ENCODE measurements around the gene LIMS4. TPM values are rescaled to one million over a fixed set of nuclear protein-coding genes. Genes with fewer than 3 reads are reported as not detected.
"Not testable (repeated sequence)": the region's sequence is repeated elsewhere in the genome, so short reads cannot be mapped to it uniquely, and the experiment has no call there.

Gene LIMS4
- total RNA-seq, 1 donor from 2014 or later, result 22.6 TPM

DNA sequence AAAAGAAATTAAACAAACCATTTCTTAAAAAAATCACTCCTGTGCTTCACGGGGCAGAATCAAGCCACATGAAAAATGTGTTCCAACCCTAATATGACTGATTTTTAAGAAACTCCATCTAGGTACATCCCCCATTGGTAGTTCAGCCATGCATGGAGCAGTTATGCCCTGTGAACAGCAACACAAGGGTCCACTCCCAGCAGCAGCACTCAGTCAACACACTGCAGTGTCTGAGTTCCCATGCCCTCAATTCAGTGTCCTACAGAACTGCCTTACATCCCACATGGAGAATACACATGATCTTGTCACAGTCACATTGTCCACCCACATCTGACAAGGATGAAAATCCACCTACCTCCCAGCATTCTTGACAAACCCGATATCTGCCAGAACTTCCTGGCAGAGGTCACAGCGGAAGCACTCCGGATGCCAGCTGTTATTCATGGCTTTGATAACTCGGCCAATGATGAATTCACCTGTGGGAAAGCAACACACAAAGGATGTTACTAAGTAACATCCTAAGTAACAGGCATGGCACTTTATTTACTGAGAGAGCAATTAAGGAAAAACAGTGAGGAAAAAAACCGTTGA, 17.4 kb downstream of the LIMS4 start:
- DNase-seq (ENCODE audit: low read depth), result not testable (repeated sequence)

DNA sequence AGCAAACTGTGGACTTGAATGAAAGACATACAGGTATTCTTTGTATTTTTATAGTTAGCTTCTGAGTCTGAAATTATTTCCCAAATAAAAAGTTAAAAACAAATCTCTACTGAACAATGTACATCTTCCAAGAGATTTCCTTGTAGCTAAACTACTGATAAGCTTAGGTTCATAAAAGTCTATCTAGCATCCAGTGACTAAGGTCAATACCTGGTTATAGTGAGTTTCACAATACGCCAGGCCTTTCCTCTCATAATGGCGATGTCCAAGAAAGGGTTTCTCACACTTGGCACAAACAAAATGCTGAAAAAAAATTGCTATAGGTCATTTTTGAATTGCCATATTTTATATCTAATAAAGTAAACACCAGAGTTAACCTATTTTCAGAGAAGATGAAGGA, 21.7 kb downstream of the LIMS4 start:
- not testable (repeated sequence) for DNase-seq (ENCODE audit: low read depth)

DNA sequence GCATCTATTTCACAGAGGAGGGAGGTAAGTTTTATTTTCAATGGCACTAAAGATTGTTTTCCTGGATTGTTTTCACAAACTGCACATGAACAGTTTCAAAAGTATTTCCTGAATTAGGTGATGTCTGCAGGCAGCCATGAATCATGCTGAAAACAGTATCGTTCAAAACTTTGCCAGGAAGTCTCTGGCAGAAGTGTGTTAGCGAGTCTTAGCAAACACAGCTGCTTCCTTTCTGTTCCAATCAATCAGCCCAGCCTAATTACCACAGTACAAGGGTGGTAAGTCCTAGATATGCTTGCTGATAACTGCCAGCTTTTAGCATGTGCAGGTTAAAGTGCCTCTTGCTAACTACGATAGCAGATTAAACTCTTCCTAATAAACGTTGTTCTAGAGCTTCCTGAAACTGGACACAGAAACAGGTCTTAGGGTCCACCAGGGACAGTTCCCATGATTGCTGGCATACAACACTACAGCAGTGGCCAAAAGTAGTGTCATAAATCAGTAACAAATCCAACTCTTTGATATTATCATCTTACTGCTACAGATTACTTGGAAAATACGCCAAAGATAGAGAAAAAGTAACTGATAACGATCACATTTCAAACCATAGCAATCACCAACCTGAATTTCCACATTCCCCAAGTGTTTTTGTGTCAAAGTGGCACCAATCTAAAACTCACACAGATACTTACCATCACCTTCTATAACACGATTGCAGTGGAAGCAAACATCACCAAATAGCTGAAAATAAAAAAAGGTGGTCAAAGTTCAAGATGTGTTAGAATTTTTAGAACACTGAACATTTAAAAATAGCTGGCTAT, 23.3 kb downstream of the LIMS4 start:
- not testable (repeated sequence) for DNase-seq (ENCODE audit: low read depth)

DNA sequence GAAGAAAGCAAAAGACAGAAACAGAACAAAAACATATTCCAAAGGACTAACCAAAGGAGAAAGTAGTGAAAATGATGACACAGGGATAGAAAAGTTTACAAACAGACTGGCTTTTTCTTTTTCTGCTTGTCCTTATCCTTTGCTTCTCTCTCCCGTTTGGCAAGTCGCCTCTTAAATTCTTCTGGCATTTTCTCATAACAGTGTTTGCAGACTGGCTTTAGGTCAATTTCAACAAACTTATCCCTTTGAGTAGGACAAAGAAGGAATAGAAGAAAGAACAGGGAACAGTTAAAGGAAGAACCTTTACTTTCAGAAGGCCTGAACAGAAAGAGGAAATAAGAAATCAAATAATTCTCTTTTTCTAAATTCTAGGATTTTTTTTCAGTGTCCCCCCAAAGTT, 26.0 kb downstream of the LIMS4 start:
- not testable (repeated sequence) for DNase-seq (ENCODE audit: low read depth)

DNA sequence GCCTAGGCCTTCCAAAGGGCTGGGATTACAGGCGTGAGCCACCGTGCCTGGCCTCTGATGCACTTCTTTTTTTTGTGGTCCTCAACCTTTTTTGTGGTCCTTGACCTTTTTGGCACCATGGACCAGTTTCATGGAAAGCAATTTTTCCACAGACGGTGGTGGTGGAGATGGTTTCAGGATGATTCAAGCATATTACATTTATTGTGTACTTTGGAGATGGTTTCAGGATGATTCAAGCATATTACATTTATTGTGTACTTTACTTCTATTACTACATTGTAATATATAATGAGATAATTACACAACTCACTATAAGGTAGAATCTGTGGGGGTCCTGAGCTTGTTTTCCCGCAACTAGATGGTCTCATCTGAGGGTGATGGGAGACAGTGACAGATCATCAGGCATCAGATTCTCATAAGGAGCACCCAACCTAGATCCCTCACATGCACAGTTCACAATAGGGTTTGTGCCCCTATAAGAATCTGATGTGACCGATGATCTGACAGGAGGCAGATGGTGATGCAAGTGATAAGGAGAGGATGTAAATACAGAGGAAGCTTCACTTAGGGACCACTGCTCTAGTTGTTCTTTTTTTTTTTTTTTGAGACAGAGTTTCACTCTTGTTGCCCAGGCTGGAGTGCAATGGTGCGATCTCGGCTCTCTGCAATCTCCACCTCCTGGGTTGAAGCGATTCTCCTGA, 29.2 kb downstream of the LIMS4 start:
- not testable (repeated sequence) for DNase-seq (ENCODE audit: low read depth)

DNA sequence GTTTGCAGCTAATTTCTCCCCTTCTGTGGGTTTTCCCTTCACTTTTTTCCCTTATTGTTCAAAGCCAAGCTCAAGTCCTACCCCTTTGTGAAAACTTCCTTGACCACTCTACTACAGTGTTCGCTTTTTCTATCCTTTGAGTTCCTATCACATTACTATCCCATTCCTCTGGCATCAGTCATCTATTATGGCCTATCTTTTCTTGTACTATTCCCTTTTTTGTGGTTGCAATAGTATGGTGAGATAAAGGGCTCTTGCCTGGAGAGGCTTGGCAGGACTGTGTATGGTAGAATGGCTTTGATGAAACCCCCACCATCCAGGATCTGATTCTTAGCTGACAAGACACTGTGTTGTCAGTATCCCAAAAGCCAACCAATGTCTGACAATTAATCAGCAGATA, 30.7 kb downstream of the LIMS4 start:
- DNase-seq (ENCODE audit: low read depth), result not testable (repeated sequence)

DNA sequence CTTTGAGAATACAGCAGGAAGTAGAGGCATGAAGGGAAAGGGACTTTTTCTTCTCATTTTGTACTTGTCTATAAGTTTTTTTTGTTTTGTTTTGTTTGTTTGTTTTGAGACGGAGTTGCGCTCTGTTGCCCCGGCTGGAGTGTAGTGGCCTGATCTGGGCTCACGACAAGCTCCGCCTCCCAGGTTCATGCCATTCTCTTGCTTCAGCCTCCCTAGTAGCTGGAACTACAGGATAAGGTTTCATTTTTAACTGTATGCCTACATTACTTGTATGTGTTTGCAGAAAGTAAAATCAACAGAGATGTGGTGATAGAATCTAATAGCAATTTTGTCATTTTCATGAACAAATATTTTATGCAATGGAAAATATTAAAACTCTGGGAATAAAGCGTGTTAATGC, 38.1 kb downstream of the LIMS4 start:
- DNase-seq (ENCODE audit: low read depth), result not testable (repeated sequence)

DNA sequence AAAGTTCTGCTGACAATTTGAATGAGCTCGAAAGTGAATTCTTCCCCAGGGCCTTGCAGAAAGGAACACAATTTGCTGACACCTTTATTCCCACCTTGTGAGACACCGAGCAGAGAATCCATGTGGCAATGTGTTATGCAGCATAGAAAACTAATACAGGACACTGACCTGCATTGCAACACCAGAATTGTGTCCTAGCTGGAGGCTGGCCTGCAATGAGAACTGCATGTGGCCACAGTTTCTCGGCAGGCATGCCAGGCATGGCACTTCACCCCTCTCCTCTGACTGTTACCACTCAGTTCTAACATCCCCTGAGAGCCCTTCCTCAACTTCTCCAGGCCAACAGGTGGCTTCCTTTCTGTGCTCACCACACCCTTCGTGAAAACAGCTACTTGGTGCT, 46.9 kb downstream of the LIMS4 start:
- not testable (repeated sequence) for DNase-seq (ENCODE audit: low read depth)

DNA sequence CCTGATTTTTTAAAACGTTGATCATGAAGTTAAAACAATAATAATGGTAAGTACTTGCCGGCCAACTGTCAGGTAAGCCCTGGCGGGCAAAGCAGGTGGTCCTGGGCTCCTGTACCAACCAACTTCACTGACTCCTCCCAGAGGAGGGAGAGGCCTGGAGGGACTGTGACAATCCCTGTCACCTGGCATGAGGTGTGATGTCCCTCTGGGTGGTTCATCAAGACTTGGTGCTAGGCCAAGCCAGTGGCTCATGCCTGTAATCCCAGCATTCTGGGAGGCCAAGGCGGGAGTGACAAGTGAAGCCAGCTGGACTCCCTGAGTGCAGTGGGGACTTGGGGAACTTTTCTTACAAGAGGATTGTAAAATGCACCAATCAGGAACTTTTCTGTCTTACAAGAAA, 48.2 kb downstream of the LIMS4 start:
- not testable (repeated sequence) for DNase-seq (ENCODE audit: low read depth)

DNA sequence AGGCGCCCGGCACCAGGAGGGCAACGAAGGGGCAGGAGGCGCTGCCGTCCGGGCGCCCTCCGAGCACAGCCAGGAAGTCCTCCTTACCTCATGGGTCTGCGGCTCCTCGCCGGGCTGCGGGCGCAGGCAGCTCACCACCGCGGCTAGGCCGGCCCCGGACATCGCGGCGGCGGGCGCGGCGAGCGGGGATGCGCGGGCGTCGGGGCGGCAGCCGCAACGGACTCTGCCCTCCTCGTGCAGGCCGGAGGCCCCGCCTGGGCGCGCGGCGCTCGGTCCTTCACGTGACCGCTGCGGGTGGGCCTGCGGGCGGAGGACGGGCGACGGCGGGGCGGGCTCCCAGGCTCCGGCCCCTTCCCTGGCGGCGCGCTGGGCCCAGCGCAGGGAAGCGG, 49.0 kb downstream of the LIMS4 start:
- DNase-seq (ENCODE audit: low read depth), result not testable (repeated sequence)

DNA sequence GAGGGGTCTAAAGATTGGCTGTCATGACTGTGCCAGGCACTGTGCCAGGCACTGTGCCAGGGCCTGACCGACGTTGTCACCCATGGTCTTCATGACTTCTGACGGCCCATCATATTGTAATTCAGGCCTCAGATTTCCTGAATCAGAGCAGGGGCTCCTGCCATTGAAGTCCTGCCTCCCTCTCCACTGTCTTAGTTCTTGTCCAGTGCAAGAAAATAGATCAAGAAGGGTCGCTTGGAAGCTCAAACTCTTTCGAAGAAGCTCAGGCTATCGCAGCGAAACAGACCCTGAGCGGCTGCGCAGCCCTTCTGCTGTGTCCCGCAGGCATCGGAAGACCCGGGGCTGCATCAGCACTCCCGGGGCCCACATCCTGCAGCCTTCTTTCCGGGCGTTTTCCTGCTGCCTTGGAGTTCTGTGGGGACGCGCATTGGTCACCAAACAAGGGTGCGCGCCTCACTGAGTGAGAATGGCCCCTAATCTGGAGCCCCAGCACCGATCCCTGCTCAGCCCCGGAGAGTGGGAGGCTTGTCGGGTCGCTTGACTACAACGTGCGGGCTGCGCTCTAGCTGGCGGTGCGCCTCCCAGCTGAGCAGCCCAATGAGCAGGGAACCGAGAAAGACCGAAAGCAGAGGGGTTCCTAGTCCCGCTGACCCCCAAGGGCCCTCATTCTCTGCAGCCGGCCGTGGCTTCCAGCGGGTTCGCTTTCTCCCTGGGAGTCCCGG, 49.6 kb downstream of the LIMS4 start:
- DNase-seq (ENCODE audit: low read depth), result not testable (repeated sequence)

DNA sequence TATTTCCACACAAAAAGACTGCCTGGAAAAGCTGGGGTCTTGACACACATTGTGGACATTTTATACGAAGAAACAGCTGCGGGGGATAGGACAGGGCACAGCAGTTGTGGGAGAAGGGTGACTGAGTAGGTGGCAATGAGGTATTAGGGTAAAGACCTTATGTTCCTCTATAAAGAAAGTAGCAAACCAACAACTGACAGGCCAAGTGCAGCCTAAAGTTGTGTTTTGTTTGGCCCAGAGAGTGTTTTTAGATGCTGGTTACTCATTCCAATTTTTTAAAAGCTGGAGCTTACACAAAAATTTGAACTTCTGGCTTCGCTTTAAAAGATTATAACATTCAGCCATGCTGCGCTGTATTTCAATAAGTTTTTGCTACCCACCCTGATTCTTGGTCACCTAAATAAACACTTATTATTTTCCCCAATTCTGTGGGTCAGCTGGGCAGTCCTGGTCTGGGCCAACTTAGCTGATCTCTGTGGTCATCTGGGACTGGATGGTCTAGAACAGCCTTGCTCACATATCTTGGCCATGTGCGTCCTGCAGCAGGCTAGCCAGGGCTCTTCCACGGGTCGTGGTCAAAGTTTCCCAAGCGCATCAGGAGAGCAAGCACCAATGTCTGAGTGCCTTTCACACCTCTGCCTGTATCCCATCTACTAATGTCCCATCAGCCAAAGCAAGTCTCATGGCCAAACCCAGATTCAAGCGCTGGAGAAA, 51.8 kb downstream of the LIMS4 start:
- DNase-seq (ENCODE audit: low read depth), result not testable (repeated sequence)

DNA sequence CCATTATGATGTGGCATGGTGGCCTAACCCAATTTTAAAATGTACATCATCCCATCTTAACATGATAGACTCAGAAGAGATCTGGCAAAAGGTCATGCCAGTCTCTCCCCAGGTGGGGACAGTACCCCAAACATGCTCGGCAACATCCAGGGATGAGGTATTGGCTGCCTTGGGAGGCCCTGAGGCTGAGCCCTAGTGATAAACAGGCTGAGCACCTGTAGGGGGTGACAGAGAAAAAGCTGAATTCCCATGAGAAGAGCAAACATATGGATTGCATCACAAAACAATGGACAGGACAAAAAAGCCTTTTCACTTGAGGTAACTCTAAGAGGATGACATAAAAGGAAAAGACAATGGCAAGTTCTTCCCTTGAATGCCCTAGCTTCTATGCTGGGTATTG, 65.5 kb downstream of the LIMS4 start:
- not testable (repeated sequence) for DNase-seq (ENCODE audit: low read depth)

DNA sequence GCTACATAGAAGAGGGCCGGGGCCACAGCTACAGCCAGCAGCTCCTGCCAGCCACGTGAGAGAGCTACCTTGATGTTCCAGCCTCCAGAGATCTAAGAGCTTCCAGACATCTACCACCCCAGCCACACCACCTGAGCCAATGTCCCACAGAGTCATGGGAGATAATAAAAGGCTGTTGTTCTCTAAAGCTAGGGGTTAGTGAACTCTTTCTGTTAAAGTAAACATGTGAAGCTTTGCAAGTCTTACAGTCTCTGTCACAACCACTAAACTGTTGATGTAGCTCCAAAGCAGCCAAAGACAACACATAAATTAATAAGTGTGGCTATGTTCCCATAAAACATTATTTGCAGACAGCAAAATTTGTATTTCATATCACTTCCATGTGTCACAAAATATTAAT, 67.6 kb downstream of the LIMS4 start:
- DNase-seq (ENCODE audit: low read depth), result not testable (repeated sequence)

DNA sequence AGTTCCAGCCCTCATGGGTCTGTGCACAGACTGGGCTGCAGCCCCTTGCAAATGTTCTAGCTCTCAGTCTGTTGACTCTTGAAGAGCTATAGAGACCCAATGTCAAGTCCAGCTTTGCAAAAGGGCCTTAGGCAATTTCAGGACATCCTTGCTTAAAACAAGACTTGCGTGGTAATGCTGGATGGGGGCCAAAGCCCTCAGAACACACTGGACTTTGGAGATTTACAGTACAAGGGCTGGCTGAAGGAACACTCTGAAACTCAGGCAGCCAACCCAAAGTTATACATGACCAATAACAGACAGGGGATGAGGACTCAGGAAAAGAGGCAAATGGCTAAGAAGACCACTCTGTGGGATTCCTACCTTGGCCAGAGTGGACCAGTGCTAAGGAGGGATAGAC, 68.4 kb downstream of the LIMS4 start:
- DNase-seq (ENCODE audit: low read depth), result not testable (repeated sequence)

DNA sequence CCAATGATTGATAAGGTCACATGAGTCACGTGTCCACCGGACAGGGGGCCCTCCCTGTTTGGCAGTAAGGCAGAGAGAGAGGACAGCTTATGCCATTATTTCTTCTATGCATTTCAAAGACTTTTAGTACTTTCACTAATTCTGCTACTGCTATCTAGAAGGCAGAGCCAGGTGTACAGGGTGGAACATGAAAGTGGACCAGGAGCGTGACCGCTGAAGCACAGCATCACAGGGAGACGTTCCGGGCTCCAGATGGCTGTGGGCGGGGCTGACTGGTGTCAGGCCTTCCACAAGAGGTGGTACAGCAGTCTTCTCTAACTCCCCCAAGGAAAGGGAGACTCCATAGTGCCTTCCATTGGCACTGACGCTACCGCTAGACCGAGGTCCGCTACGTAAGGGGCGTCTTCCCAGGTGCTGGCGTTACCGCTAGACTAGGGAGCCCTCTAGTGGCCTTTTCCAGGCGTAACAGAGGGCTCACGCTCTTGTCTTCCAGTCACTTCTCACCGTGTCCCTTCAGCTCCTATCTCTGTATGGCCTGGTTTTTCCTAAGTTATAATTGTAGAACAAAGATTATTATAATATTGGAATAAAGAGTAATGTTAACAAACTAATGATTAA, 71.5 kb downstream of the LIMS4 start:
- not testable (repeated sequence) for DNase-seq (ENCODE audit: low read depth)

DNA sequence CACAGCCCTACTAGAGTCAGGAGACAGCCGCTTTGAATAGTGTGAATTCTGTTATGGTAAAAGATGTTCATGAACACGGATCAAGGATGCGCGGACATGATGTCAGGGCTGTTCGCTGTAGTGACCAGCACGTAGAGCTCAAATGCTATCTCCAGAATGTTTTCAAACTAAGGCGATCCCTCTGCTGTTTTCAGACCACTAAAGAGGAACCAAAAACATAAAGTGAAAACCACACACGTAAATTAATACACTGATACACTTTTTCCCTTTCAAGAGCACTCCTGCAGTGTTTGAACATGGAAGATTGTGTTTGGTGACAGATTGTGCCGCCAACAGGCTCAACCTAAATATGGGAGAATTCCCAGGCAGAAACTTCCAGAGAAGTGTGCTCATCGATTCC, 73.2 kb downstream of the LIMS4 start:
- DNase-seq (ENCODE audit: low read depth), result not testable (repeated sequence)

DNA sequence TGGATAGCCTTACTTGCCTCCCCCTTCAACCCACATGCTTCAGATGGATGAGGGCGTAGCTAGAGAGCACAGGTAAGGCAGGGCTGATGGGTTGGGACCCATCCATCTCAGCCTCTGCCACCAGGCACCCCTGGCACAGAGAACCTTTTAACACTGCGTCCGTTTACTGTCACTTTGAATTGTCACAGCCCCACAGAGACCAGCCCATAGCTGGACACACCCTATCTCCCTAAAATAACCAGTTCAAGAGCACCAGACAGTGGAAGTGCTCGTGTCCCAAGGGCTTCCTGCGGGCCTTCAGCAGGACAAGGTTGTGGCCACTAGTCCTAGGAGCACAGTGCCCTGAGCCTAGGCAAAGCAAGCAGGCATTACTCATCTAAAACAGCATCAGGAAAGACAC, 76.6 kb downstream of the LIMS4 start:
- not testable (repeated sequence) for DNase-seq (ENCODE audit: low read depth)
